H7 (cell line): Measurements from ENCODE around the gene NDUFS3. TPM values are rescaled to one million over a fixed set of nuclear protein-coding genes. Genes with fewer than 3 reads are reported as not detected.
"Not testable (repeated sequence)": the region's sequence is repeated elsewhere in the genome, so short reads cannot be mapped to it uniquely, and the experiment has no call there.

Experiments
- DNase-seq: peaks from one replicate; pipeline ENCODE4 v3.0.0; 2012
- H3K27me3 ChIP-seq: 2 replicates; pipeline ENCODE4 v1.6.0; 2011; ENCODE audit warnings: mild to moderate bottlenecking, low read length; ENCODE audit not compliant: control insufficient read depth, insufficient read depth
- H3K36me3 ChIP-seq: replicated peaks from 2 replicates; pipeline ENCODE4 v1.5.1; 2011; ENCODE audit warnings: low read length; ENCODE audit not compliant: control insufficient read depth, insufficient read depth
- H3K4me3 ChIP-seq: 2 replicates; pipeline ENCODE4 v1.5.1; 2011; ENCODE audit warnings: low read depth, mild to moderate bottlenecking, control low read depth, low read length, moderate library complexity; ENCODE audit not compliant: insufficient read depth
- total RNA-seq: library from RNA; depleted of rRNA; stranded (reverse); fragments of >200 nt; shearing (Covaris generic); gene quantifications from 2 replicates; pipeline ENCODE4 v1.2.3, GENCODE V29; 2014; rRNA removed

NDUFS3 gene
- 82.1 and 101 TPM in 2 replicates for total RNA-seq

GRCh38 chr11:47578524-47579494 lies at the start of gene NDUFS3, which contains the start of gene KBTBD4:
NDUFS3 (plus strand) TSS chr11:47579074; CDS start chr11:47579092, 18 bp downstream.
KBTBD4 (minus strand) TSS chr11:47578970; CDS start chr11:47578951, 19 bp downstream.
- peaks cover 32% of the 10 kb centered on the region for H3K36me3 ChIP-seq
- peak within 1 kb of the TSS; percentile 99 for H3K4me3 ChIP-seq
- no peaks in the 10 kb centered on the region for H3K27me3 ChIP-seq
- peak; percentile 95 for DNase-seq

- no peak overlapping the region for H3K4me3 ChIP-seq
- DNase-seq = no peak
- H3K27me3 ChIP-seq = no peaks in the 10 kb centered on the region
- H3K36me3 ChIP-seq = no peaks in the 10 kb centered on the region; the same call in 1 of the 2 replicates
These were observed 48.9 kb upstream of the NDUFS3 start for GRCh38 chr11:47529951-47530350.

GRCh38 chr11:47530721-47531120 lies 48.2 kb upstream of the NDUFS3 start:
- DNase-seq, H3K4me3 ChIP-seq, H3K27me3 ChIP-seq, H3K36me3 ChIP-seq: not testable (repeated sequence)

- Histone ChIP-seq H3K27me3 (no peaks in the 10 kb centered on the region), H3K4me3 (no peak overlapping the region), H3K36me3 (no peaks in the 10 kb centered on the region; the same call in 1 of the 2 replicates)
- no peak for DNase-seq
These were observed 47.2 kb upstream of the NDUFS3 start for GRCh38 chr11:47531666-47532065.

- H3K36me3 ChIP-seq = no peaks in the 10 kb centered on the region; the same call in 1 of the 2 replicates
- no peak for DNase-seq
- H3K4me3 ChIP-seq = no peak overlapping the region
- H3K27me3 ChIP-seq = no peaks in the 10 kb centered on the region
These were observed 46.2 kb upstream of the NDUFS3 start for GRCh38 chr11:47532597-47533213.

GRCh38 chr11:47533690-47534151 lies 45.2 kb upstream of the NDUFS3 start:
- no peak overlapping the region for H3K4me3 ChIP-seq
- no peaks in the 10 kb centered on the region for H3K27me3 ChIP-seq
- no peak for DNase-seq
- no peaks in the 10 kb centered on the region; the same call in 1 of the 2 replicates for H3K36me3 ChIP-seq

- Histone ChIP-seq H3K4me3 (no peak overlapping the region), H3K36me3 (no peaks in the 10 kb centered on the region; the same call in 1 of the 2 replicates), H3K27me3 (no peaks in the 10 kb centered on the region)
- DNase-seq = no peak
These were observed 44.1 kb upstream of the NDUFS3 start for GRCh38 chr11:47534704-47535251.

- Histone ChIP-seq H3K36me3 (no peaks in the 10 kb centered on the region), H3K27me3 (no peaks in the 10 kb centered on the region), H3K4me3 (no peak overlapping the region)
- no peak for DNase-seq
These were observed 42.0 kb upstream of the NDUFS3 start for GRCh38 chr11:47536915-47537314.

GRCh38 chr11:47538741-47539565 lies 39.9 kb upstream of the NDUFS3 start:
- no peak overlapping the region for H3K4me3 ChIP-seq
- no peak for DNase-seq
- H3K27me3 ChIP-seq = no peaks in the 10 kb centered on the region
- no peaks in the 10 kb centered on the region for H3K36me3 ChIP-seq

- Histone ChIP-seq H3K27me3 (no peaks in the 10 kb centered on the region), H3K36me3 (no peaks in the 10 kb centered on the region), H3K4me3 (no peak overlapping the region)
- DNase-seq = no peak
These were observed 39.2 kb upstream of the NDUFS3 start for GRCh38 chr11:47539681-47540039.

- H3K27me3 ChIP-seq = no peaks in the 10 kb centered on the region
- DNase-seq = no peak
- H3K4me3 ChIP-seq = no peak overlapping the region
- no peaks in the 10 kb centered on the region for H3K36me3 ChIP-seq
These were observed 37.8 kb upstream of the NDUFS3 start for GRCh38 chr11:47541070-47541469.

GRCh38 chr11:47545298-47545697 lies 33.6 kb upstream of the NDUFS3 start:
- H3K27me3 ChIP-seq = no peaks in the 10 kb centered on the region
- no peaks in the 10 kb centered on the region for H3K36me3 ChIP-seq
- H3K4me3 ChIP-seq = no peak overlapping the region
- no peak for DNase-seq

GRCh38 chr11:47546274-47546673 lies 32.6 kb upstream of the NDUFS3 start:
- H3K4me3 ChIP-seq, H3K27me3 ChIP-seq, DNase-seq, H3K36me3 ChIP-seq: not testable (repeated sequence)
